GM13977 (cell line): ENCODE results near the gene CAPN2.
A peak's percentile ranks its signal among the peaks of the same experiment; 100 is the strongest.

Source experiments
- DNase-seq: peaks from one replicate; pipeline ENCODE4 v3.0.0; 2012; ENCODE audit warnings: low spot score
- in situ Hi-C: fragments of 300-500 bp; cut with MboI; formaldehyde crosslinking; loops from one replicate; pipeline ENCODE4 v1.12.0; 2022; ENCODE audit warnings: low sequenced_read_pairs, low pct_unique_long_range_greater_than_20kb, mixed read lengths, inconsistent platforms; ENCODE audit not compliant: unreplicated experiment
- TF ChIP-seq, protein P1 (sequence below): IDR thresholded peaks from 2 replicates; pipeline ENCODE4 v1.5.1; 2012; ENCODE audit warnings: mild to moderate bottlenecking, control low read depth; ENCODE audit not compliant: insufficient read depth; ENCODE audit errors: extremely low read depth, missing control alignments

CAPN2 gene

DNA sequence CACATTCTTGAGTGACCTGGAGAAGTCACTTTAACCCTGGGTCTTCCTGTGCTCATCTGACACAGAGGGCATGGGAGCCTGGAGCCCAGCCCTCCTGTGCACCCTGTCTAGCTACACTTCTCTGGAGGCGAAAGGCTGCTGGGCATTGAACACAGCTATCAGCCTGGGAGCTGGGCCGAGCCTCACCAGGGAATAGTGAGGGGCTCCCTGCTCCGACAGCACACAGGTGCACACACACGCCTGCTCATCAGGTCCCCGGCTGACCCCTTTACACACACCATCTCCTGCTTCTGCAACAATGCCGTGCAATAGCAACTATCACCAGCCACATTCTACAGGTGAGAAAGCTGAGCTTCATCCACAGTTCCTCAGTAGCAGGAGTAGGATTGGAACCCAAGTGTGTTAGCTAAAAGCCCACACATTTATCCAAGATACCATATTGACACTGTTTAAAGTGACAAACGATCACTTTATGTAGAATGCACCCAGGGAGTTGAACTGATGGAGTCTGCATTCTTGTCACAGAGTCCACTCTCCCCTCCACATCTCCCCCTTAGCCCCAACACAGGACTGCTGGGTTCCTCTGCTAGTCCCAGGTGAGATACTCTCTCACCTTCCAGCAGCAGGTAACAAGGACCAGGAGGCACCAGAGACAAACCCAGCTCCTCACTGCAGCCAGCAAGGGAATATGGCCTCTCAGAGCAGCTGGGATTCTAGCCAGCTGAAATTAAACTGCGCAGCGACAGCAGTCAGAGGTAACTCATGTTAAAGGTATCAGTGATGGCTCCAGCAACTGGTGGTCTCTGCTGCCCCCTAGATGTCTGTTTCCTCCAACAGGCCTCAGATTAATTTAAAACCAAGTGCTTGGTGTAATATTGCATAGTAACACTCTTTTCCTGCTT is 28.5 kb upstream of the CAPN2 start:
- TF ChIP-seq, protein P1, sequence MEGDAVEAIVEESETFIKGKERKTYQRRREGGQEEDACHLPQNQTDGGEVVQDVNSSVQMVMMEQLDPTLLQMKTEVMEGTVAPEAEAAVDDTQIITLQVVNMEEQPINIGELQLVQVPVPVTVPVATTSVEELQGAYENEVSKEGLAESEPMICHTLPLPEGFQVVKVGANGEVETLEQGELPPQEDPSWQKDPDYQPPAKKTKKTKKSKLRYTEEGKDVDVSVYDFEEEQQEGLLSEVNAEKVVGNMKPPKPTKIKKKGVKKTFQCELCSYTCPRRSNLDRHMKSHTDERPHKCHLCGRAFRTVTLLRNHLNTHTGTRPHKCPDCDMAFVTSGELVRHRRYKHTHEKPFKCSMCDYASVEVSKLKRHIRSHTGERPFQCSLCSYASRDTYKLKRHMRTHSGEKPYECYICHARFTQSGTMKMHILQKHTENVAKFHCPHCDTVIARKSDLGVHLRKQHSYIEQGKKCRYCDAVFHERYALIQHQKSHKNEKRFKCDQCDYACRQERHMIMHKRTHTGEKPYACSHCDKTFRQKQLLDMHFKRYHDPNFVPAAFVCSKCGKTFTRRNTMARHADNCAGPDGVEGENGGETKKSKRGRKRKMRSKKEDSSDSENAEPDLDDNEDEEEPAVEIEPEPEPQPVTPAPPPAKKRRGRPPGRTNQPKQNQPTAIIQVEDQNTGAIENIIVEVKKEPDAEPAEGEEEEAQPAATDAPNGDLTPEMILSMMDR = peak; percentile 62
- in situ Hi-C loops = no loop called here
- peak; percentile 44 for DNase-seq

DNA sequence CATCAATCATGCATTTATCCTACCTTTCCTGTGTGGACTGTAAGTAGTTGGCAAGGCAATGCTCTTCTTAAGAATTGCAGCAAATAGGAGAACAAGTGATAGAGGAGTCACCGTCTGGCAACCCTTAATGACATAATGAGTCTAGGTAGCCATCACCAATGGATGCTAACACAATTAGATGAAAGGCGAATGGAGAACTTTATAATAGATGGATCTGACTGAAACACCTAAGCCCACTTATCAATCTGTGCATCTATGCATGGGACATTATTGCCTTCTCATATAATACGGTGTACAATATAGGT is 27.9 kb upstream of the CAPN2 start:
- in situ Hi-C loops = no loop called here
- TF ChIP-seq, protein P1 = no peak
- DNase-seq = no peak

DNA sequence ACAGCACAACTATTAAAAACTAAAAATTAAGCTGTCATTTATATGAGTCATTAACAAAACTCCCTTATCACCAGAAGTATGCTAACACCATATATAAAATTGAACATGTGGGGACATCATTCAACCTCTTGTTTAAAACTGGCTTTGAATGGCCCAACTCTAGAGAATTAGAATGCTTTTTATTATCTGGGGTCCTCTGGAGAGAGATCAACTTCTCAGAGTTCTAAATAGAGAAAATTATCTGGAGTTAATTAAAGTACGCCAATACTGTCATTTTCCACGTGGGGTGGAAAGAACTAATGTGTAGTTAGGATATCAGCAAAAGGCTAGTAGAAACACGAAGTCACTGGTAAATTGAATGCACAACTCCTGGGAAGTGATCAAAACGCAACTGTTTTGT is 21.2 kb upstream of the CAPN2 start:
- in situ Hi-C loops = loop anchor here (10.0 kb wide), 1 partner anchor 64 kb away; no protein-coding TSS in a partner anchor
- TF ChIP-seq, protein P1 = no peak
- no peak for DNase-seq

DNA sequence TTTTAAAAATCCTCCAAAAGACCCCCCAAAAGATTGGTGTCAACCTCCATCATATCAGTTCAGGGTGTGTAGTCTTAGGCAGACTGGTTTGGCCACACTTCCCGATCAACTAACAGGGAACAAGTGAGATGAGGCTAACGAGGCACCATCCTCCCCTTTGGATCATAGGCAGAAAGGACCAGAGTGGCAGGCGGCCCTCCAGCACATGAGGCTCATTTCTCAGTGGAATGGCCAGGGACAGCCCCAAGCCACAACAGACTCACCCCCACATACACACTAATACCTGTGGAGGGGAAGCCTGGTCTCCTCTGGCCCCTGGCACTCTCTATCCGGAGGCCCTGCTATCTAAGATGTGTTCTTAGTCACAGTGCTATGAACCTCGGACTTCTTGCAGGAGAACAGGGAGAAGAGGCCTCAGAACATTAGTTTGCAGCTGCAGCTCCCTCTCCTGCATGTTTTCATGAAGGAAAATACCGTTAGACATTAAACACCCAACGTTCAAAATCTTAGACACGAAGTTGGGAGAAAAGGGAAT is 17.3 kb upstream of the CAPN2 start:
- DNase-seq = no peak
- TF ChIP-seq, protein P1 = no peak
- in situ Hi-C loops = loop anchor here (10.0 kb wide), 1 partner anchor 60 kb away; no protein-coding TSS in a partner anchor

DNA sequence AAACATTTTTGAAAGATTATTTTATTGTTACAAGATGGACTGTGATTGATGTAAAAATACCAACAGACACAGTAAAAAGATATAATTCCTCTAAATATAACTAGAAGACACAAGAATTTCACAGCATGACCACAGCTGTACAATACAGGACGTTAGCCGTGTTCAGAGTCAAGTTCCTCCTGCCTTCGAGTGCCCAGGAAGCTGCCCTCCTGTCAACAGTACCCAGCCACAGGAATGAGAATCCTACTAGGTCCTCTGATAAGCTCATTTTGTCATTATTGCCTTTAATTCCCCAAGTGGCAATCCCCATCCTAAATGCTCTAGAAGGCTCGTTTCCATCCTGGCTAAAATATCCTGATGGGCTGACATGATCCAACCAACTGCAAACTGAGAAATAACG is 16.4 kb upstream of the CAPN2 start:
- no peak for DNase-seq
- TF ChIP-seq, protein P1 = no peak
- in situ Hi-C loops = loop anchor here (10.0 kb wide), 1 partner anchor 59 kb away; no protein-coding TSS in a partner anchor

DNA sequence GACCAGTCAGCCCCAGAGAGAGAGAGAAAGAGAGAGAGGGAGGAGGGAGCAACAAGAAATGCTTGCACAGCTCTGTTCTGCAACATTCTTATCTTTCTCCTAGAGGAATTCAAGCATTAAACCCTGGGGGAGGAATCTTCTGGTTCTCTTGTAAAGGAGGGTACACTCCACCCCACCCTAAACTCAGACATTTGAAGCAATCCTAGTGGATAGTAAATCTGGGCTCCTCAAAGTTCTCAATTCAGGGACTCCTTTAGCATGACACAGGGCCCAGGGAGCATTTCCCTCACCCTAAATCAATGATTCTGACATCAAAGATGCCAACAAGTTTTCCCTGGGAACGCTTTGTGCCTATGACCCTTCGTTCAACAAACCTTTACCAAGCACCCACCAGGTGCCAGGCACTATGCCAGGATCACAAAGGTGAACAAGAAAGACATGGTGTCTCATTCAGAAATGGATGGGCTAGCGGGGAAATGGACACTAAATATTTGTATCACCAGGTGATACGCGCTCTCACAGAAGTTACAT is 11.9 kb upstream of the CAPN2 start:
- in situ Hi-C loops = no loop called here
- TF ChIP-seq, protein P1 = no peak
- DNase-seq = no peak
